Cardiac muscle cell (in vitro differentiated cells and primary cell): ENCODE results near the gene ACP1. TPM values are rescaled to one million over a fixed set of nuclear protein-coding genes. Genes with fewer than 3 reads are reported as not detected.

Source experiments
- DNase-seq, 2 donors: peaks; one replicate each; pipeline versions ENCODE4 v3.0.0 to v3.0.0-alpha.2; 2010 to 2017; ENCODE audit warnings: low read depth in 1 of 2, low spot score in 1 of 2
- H3K27ac ChIP-seq: fragments of 200-600 bp; sonication (generic); 2 replicates; pipeline ENCODE4 v1.5.1; 2016
- H3K27me3 ChIP-seq: fragments of 200-600 bp; sonication (generic); 2 replicates; pipeline ENCODE4 v1.6.0; 2016; ENCODE audit warnings: control low read depth
- H3K36me3 ChIP-seq: fragments of 200-600 bp; sonication (generic); 2 replicates; pipeline ENCODE4 v1.5.1; 2016; ENCODE audit warnings: control low read depth
- H3K4me1 ChIP-seq: fragments of 200-600 bp; sonication (generic); 2 replicates; pipeline ENCODE4 v1.8.1; 2017; ENCODE audit warnings: low read depth, mild to moderate bottlenecking, mixed run types
- H3K4me3 ChIP-seq: fragments of 200-600 bp; sonication (generic); 2 replicates; pipeline ENCODE4 v1.5.1; 2016; ENCODE audit warnings: mild to moderate bottlenecking
- H3K9me3 ChIP-seq: fragments of 200-600 bp; sonication (generic); 2 replicates; pipeline ENCODE4 v1.5.1; 2017; ENCODE audit warnings: low read depth, mild to moderate bottlenecking, control low read depth
- CTCF ChIP-seq: IDR thresholded peaks from 2 replicates; pipeline ENCODE4 v1.5.1; 2012; ENCODE audit warnings: low read depth, mild to moderate bottlenecking, low read length
- polyA plus RNA-seq: library from polyadenylated mRNA; unstranded; fragments of >200 nt; fragmentation: Nextera tagmentation; extraction: Ambion mirVana; gene quantifications from 2 replicates; pipeline ENCODE4 v1.2.1, GENCODE V29; 2016
- total RNA-seq: library from RNA; depleted of rRNA; stranded (reverse); fragments of >200 nt; gene quantifications from 2 replicates; pipeline ENCODE4 v1.2.3, GENCODE V29; 2016

The ACP1 gene
- total and polyA plus RNA-seq, 2 experiments from 2014 or later = 92.8 to 216 TPM

- Histone ChIP-seq H3K9me3 (no peaks in the 10 kb centered on the region), H3K27me3 (no peaks in the 10 kb centered on the region), H3K36me3 (no peaks in the 10 kb centered on the region), H3K27ac (no peak overlapping the region), H3K4me1 (no peaks in the 10 kb centered on the region), H3K4me3 (no peak overlapping the region)
- no peak for DNase-seq
- TF ChIP-seq CTCF = no peak
Observed at GRCh38 chr2:256094-256493, 8.7 kb upstream of the ACP1 start.

GRCh38 chr2:257429-257828, 7.3 kb upstream of the ACP1 start:
- no peaks in the 10 kb centered on the region for H3K27me3 ChIP-seq
- DNase-seq = no peak
- no peak overlapping the region for H3K4me3 ChIP-seq
- H3K27ac ChIP-seq = no peak overlapping the region
- no peak for TF ChIP-seq CTCF
- no peaks in the 10 kb centered on the region for H3K9me3 ChIP-seq
- no peaks in the 10 kb centered on the region for H3K36me3 ChIP-seq
- no peaks in the 10 kb centered on the region for H3K4me1 ChIP-seq

- Histone ChIP-seq H3K9me3 (no peaks in the 10 kb centered on the region), H3K4me3 (no peak overlapping the region), H3K27ac (no peak overlapping the region), H3K36me3 (no peaks in the 10 kb centered on the region), H3K4me1 (no peaks in the 10 kb centered on the region), H3K27me3 (no peaks in the 10 kb centered on the region)
- DNase-seq = no peak
- TF ChIP-seq CTCF = no peak
Observed at GRCh38 chr2:257842-258241, 6.9 kb upstream of the ACP1 start.

GRCh38 chr2:258933-259332, 5.8 kb upstream of the ACP1 start:
- H3K4me1 ChIP-seq = no peaks in the 10 kb centered on the region
- no peak overlapping the region for H3K27ac ChIP-seq
- no peak overlapping the region for H3K4me3 ChIP-seq
- H3K36me3 ChIP-seq = no peaks in the 10 kb centered on the region
- H3K27me3 ChIP-seq = peaks cover 10% of the 10 kb centered on the region
- no peak for TF ChIP-seq CTCF
- DNase-seq = no peak
- H3K9me3 ChIP-seq = no peaks in the 10 kb centered on the region

- H3K9me3 ChIP-seq = no peaks in the 10 kb centered on the region
- H3K27me3 ChIP-seq = peaks cover 13% of the 10 kb centered on the region
- no peak overlapping the region for H3K27ac ChIP-seq
- TF ChIP-seq CTCF = no peak
- H3K4me1 ChIP-seq = no peaks in the 10 kb centered on the region
- no peak for DNase-seq
- no peaks in the 10 kb centered on the region for H3K36me3 ChIP-seq
- no peak overlapping the region for H3K4me3 ChIP-seq
Observed at GRCh38 chr2:259789-260331, 4.9 kb upstream of the ACP1 start.
